ENCODE results near the gene ZNF593.

The ZNF593 gene

DNA sequence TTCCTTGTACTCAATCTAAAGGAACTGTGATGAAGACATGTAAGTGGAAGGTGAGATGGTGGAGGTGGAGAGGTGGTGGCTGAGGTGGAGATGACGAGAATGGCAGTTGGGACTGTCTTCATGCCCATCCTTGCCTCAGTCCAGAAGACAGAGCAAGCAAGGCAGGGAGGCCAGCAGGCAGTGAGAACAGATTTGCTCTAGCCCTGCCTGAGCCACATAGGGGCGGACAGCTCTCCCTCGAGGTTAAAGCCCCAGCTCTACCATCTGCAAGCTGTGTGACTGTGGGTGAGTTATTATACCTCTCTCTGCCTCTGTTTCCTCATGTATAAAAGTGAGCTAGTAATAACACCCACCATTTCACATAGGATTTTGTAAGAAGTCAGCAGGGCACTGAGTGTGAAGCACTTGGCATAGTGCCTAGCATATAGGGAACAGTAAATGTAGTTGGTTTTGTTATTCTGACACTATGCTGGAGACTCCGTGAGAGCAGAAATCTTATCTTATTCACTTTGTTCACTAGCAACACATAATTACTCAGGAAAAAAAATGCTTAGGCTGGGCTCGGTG, 15.7 kb upstream of the ZNF593 start:
- no peak for DNase-seq

DNA sequence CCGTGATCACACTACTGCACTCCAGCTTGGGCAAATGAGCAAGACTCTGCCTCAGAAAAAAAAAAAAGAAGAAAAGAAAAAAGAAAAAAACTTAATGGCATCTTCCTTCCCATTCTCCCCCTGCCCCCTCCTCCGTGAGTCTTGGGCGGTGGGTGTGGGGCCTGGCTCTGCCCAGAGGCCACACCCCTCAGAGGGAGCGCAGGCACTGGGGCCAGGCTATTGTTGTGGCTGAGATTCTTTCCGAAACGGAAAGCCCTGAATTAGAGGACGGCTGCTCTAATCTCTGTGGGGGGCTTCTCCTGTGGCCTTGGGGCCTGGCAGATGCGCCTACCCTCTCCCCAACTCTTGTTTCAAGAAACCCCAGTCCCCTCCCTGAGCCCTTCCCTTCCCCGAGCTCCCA, 15.0 kb upstream of the ZNF593 start:
- DNase-seq, result no peak

DNA sequence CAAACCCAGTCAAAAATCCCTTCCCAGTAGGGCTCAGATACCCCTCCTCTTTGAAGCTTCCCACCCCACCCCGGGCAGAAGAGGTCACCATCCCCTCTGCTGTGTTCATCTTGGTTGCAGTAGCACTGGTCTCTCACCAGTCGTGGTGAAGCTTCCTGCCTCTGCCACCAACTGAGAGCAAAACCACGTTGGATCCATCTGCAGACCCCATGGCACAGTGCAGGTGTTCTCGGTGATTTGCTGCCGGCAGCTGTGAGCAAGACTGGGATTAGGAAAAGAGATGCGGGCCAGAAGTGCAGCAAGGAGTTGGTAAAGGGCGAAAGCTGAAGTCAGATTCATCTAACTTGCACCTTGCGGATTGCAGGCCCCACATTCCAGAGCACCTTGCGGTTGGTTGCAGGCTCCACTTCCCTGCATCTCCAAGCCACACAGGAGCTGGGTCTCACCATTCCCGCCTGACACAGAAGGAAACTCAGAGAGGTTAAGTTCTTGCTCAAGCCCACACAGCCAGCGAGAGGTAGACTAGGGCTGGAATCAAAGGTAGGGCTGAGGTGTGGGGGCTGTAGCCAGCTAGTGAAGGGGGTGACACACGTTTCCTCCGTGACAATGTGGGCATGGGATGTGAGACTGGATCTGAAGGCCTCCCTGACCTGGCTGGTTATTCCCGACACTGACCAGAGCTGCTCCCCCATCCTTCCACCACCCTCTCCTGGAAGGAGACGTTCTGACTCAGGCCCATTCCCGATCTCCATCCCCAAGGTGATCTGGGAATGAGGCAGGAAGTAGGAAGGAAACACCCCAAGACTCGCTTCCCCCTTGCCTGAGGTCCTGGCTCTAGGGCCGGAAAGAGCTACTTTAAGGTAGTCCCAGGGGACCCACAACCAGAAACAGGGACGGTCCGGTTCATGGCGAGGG, 14.1 kb upstream of the ZNF593 start:
- DNase-seq, result no peak

GRCh38 chr1:26156285-26157038, 13.2 kb upstream of the ZNF593 start:
- no peak for DNase-seq

- DNase-seq, result no peak
These were observed 11.3 kb upstream of the ZNF593 start for GRCh38 chr1:26158271-26158907.

DNA sequence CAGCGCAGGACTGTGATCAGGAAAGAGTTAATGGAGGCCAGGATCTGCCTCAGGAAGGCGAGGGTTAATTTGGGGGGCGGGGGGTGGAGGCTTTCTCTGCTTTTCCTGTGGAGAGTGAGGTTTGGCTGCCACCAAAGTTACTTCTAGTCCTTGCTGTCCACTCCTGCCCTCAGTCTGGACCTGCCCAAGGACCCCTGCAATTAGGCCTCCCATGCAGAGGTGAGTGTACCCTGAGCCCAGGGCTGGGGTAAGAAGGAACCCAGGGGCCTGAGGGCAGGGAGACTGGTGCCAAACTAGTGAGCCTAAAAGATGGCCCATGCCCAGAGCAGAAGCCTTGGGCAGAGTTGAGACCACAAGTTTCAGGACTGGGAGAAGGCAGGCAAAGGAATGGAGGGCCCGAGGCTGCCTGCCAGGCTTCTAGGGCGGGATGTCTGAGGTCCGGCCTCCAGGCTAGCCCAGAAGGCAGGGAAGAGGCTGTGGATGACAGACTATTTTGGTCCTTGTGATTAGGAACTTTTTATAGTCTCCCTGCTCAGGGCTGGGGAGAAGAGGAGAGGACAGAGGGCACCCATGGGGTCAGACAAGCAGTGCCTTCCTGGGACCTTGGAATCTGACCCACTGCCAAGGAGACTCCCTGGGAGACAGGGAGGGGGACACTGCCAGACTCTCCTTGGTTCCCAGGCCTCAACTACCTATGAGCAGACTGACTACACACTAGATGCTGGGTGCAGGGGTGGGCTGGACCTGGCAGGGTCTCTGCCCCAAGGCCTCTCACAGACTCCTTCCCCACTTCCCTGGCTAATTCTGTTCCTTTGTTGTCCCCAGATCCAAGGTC, 10.6 kb upstream of the ZNF593 start, which contains the start of gene FAM110D:
Gene FAM110D, plus strand, starts transcription at position 172 of the 835 bp plus-strand sequence. CDS start 2,213 bp downstream, outside the sequence.
- no peak for DNase-seq

- DNase-seq, result no peak
These were observed 10.0 kb upstream of the ZNF593 start for GRCh38 chr1:26159743-26160039.

GRCh38 chr1:26160527-26161414, 8.9 kb upstream of the ZNF593 start:
- no peak for DNase-seq

DNA sequence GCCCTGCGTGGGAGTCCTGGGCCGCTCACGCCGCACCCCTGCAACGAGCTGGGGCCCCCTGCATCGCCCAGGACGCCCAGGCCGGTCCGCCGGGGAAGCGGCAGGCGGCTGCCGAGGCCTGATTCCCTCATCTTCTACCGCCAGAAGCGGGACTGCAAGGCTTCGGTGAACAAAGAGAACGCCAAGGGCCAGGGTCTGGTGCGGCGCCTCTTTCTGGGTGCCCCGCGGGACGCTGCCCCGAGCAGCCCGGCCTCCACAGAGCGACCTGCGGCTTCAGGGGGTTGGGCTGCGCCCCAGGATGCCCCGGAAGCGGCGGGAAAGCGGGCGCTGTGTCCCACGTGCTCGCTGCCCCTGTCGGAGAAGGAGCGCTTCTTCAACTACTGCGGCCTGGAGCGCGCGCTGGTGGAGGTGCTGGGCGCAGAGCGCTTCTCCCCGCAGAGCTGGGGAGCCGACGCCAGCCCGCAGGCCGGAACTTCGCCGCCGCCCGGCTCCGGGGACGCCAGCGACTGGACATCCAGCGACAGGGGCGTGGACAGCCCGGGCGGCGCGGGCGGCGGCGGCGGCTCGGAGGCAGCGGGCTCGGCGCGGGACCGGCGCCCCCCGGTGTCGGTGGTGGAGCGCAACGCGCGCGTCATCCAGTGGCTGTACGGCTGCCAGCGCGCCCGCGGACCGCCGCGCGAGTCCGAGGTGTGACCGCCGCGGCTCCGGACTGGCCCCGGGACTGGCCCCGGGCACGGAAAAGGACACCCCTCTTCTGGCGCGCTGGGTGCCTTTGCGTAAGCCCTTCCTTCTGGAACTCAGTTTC, 8.1 kb upstream of the ZNF593 start:
- DNase-seq, result peak; percentile 32

- no peak for DNase-seq
These were observed 7.4 kb upstream of the ZNF593 start for GRCh38 chr1:26162220-26162709.

DNA sequence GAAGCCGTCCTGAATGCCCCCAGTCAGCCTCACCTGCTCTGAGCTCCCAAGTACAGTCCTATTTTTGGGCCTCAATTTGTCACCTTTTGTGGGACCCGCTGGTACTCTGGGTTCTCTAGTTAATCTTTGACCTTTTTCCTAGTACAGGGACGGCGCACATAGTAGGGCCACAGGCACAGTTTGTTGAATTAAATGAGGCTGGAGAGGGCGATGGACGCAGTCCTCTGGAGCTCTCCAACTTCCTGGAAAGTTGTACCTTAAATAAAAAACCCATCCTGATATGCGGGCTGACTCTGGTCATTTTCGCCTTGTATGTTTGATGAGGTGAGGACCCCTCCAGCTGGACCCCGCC, 6.0 kb upstream of the ZNF593 start:
- DNase-seq, result no peak

- DNase-seq, result no peak
These were observed 5.5 kb upstream of the ZNF593 start for GRCh38 chr1:26164036-26164860.

DNA sequence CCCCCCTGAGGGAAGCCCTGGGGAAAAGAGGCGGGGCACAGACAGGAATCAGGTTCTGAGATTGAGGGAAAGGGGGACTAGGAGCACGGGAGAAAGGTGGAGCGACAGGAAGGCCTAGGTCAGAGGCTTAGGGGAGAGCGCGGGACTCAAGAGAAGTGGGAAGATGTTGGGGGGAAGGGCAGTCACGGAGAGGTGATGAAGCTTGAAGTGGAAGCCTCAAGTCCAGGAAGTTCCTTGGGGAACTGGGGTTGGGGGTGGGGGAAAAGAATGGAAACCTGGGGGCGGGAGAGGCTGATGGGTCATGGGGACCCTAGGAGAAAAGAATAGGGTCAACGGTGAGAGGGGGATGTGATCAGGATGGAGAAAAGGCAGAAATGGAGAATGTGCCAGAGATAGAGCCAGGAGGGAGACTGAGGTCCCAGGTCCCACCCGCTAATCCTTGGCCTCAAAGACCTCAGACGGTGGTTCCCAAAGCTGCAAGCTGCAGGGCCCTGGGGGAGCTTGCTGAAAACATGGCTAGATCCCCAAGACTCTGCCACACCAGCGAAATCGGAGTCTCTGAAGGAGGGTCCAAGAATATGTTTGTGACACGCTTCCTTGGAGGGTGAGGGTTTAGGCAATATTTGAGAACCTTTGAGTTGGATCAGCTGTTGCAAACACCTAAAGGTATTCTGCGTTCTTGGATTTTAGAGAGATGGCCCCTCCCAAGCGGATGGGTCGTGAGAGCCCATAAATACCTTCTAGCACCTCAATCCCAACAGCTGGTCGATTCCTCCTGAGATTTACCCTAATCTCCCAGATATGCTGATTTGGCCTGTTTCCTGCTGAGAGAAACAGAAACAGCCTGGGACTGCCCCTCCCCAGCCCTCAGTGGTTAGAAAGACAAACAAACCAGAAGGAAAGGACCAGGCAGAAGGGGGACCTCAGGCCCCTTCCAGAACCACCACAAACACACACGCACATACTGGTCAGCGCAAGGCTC, 4.6 kb upstream of the ZNF593 start:
- DNase-seq, result no peak

GRCh38 chr1:26166719-26167281, 2.9 kb upstream of the ZNF593 start:
- DNase-seq, result no peak

- DNase-seq, result no peak
These were observed 1.1 kb upstream of the ZNF593 start, which contains the start of gene C1orf232 for GRCh38 chr1:26168410-26169197. Gene C1orf232 (minus strand): TSS chr1:26168963. CDS start chr1:26168499, 464 bp downstream.

GRCh38 chr1:26169198-26169554, 532 bp upstream of the ZNF593 start:
- DNase-seq, result no peak

- no peak for DNase-seq
These were observed 739 bp downstream of the ZNF593 start for GRCh38 chr1:26170472-26170821.
